Cerebellar nuclear complex (tissue), 1 donor: ENCODE measurements around the gene IQSEC1.

Experiments used
- DNase-seq, 2 experiments: peaks; one replicate each; lab custom pipeline; 2025; lab: John Stamatoyannopoulos, UW

The IQSEC1 gene

GRCh38 chr3:12907296-12907695 is 165.9 kb downstream of the IQSEC1 start:
- no peak for DNase-seq

- DNase-seq, result no peak
These were observed 166.3 kb downstream of the IQSEC1 start for GRCh38 chr3:12906916-12907290.

GRCh38 chr3:12906141-12906915 is 166.9 kb downstream of the IQSEC1 start:
- DNase-seq, result no peak

GRCh38 chr3:12905316-12906071 is 167.7 kb downstream of the IQSEC1 start:
- DNase-seq, result no peak

- no peak for DNase-seq
These were observed 168.3 kb downstream of the IQSEC1 start for GRCh38 chr3:12904951-12905315.

- no peak for DNase-seq
These were observed 169.3 kb downstream of the IQSEC1 start for GRCh38 chr3:12903881-12904280.

GRCh38 chr3:12903000-12903800 is 170.0 kb downstream of the IQSEC1 start:
- no peak for DNase-seq

GRCh38 chr3:12902181-12902999 is 170.8 kb downstream of the IQSEC1 start:
- no peak for DNase-seq

GRCh38 chr3:12901623-12902045 is 171.6 kb downstream of the IQSEC1 start:
- DNase-seq, result no peak

- no peak for DNase-seq
These were observed 172.3 kb downstream of the IQSEC1 start for GRCh38 chr3:12900885-12901411.

GRCh38 chr3:12898965-12899755 is 174.1 kb downstream of the IQSEC1 start:
- no peak for DNase-seq

GRCh38 chr3:12898290-12898964 is 174.8 kb downstream of the IQSEC1 start:
- DNase-seq, result no peak

- no peak for DNase-seq
These were observed 175.6 kb downstream of the IQSEC1 start for GRCh38 chr3:12897381-12898289.

- DNase-seq, result no peak
These were observed 176.9 kb downstream of the IQSEC1 start for GRCh38 chr3:12896063-12896985.

GRCh38 chr3:12895391-12896062 is 177.7 kb downstream of the IQSEC1 start:
- DNase-seq, result no peak

GRCh38 chr3:12894629-12895028 is 178.6 kb downstream of the IQSEC1 start:
- DNase-seq, result no peak

GRCh38 chr3:12893852-12894251 is 179.4 kb downstream of the IQSEC1 start:
- no peak for DNase-seq
